Ramos (cell line): ENCODE measurements around the gene CDR2L.

Experiments used
- in situ Hi-C: fragments of 300-500 bp; cut with MboI; formaldehyde crosslinking; loops from one replicate; pipeline ENCODE4 v1.14.3; 2022; ENCODE audit warnings: low sequenced_read_pairs; ENCODE audit not compliant: unreplicated experiment

CDR2L gene

DNA sequence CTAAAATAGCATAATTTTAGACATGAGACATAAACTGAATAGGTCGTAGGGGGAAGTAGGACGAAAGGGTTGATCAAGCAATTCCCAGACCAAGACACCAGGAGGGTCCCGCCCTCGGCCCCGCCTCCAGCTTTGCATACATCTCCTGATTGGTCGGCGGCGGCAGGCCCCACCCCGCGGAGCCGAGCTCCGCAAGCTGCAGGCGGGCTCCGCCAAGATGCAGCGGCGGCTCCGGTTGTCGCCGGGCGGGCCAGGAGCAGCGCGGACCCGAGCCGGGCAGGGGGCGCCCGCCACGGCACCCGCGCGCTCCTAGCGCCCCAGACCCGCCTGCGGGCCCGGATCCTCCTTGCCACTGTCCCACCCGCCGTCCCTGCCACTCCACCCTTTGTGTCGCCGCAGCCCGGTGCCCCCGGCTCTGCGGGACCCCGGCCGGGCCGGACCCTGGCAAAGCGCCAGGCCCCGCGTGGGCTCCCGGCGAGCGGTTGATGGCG, at the start of gene CDR2L:
TSS of gene CDR2L (plus strand) at position 215 of the 491 bp plus-strand sequence. CDS start 412 bp downstream, outside the sequence.
- in situ Hi-C loops, result no loop called here

GRCh38 chr17:74938194-74938950, 49.1 kb upstream of the CDR2L start:
- in situ Hi-C loops, result no loop called here

GRCh38 chr17:74939534-74939933, 47.9 kb upstream of the CDR2L start:
- in situ Hi-C loops, result no loop called here

DNA sequence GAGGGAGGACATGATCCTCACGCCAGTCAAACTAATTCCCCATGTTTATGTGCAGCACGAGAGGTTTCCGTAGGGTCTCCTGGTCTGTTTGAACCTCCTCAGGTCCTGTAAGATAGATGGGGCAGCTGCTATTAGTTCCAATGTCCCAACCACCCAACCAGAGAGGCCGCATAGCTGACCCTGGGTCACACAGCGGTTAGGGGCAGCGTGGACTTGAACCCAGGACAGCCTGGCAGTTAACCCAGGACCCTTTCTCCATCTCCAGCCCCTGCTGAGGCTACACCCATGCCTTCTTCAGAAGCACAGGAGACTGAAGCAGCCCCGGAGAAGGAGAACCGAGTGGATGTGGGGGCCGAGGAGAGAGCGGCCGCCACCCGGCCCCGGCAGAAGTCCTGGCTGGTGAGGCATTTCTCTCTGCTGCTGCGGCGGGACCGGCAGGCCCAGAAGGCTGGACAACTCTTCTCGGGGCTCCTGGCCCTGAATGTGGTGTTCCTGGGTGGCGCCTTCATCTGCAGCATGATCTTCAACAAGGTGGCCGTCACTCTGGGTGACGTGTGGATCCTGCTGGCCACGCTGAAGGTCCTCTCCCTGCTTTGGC, 46.2 kb upstream of the CDR2L start:
- in situ Hi-C loops, result no loop called here

DNA sequence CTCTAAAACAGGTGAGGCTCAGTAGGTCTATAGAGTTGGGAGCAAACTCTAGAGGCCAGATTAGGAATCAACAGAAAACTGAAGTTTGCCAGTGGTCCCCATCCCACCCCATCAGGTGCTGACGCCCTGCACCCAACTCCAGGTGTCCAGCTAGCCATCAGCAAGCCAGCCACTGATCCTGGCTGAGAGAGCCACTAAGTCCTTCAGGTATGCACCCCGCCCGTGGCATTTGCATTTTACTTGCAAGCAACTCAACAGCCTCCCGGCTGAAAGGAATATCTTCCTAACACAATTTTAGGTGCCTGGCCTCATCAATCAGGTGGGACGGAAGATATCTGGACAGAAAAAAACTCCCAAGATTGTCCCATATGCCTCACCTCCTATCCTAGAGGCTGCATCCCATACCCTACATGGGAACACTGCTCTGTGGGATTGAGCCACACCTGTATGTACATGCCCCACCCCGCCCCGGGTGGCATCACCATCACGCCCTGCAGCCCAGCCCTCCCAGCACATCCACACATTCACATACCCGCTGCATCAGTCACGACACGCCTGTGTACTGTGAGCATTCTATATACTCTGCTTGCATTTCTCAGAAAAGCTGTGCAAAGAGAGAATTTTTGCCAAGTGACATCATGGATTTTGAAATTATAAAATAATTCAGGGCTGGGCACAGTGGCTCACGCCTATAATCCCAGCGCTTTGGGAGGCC, 43.5 kb upstream of the CDR2L start:
- in situ Hi-C loops, result no loop called here

GRCh38 chr17:74945543-74945942, 41.9 kb upstream of the CDR2L start:
- in situ Hi-C loops, result no loop called here

DNA sequence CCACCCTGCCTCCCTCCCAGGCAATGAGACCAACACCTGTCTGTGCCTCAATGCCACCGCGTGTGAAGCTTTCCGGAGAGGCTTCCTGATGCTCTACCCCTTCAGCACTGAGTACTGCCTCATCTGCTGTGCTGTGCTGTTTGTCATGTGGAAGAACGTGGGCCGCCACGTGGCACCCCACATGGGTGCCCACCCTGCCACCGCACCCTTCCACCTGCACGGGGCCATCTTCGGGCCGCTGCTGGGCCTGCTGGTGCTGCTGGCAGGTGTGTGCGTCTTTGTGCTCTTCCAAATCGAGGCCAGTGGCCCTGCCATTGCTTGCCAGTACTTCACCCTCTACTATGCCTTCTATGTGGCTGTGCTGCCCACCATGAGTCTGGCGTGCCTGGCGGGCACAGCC, 40.8 kb upstream of the CDR2L start:
- in situ Hi-C loops, result no loop called here

DNA sequence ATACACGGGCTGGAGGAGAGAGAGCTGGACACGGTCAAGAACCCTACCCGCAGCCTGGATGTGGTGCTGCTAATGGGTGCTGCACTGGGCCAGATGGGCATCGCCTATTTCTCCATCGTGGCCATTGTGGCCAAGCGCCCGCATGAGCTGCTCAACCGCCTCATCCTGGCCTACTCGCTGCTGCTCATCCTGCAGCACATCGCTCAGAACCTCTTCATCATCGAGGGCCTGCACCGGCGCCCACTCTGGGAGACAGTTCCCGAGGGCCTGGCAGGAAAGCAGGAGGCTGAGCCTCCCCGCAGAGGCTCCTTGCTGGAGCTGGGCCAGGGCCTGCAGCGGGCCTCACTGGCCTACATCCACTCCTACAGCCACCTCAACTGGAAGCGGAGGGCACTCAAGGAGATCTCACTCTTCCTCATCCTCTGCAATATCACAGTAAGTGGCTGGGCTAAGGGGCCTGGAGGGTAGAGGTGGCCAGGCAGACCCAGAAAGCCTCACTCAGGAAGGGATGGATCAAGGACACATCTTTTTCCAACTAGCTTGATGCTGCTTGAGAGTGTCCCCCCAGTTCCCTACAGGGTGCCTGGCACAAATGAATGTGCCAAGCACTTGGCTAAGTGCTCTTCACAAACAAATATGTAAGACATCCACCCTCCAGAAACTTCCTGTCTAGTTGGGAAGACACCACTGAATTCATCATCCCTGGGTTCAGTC, 40.2 kb upstream of the CDR2L start:
- in situ Hi-C loops, result no loop called here

DNA sequence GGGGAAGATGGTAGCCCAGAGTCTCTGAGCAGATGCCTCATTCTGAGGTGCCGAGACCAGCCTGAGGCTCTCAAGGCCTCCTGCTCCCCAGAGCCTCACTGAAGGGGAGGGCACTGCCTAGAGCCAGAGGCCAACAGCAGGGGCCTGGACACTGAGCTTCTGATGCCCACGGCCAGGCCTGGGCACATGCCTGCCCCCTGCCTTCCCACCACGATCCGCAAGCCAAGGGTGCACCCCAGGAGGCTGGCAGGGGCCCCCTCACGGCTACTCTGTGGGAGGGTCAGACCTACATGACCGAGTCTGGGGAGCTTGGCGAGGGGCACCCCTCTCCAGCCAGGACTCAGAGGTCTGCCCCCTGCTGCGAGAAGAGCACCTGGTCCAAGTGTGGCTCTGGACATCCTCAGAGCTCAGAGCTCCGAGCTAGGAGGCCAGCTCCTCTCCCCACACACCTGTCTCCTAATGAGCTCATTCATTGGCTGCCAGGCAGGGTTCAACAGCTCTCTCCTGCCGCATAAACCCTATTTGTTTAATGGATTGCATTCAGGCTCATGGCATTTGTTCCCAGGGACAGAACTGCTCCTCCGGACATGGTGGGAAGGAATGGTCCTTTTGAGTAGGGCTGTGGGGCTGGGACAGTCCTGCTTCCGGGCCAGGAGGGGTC, 37.8 kb upstream of the CDR2L start:
- in situ Hi-C loops, result no loop called here

GRCh38 chr17:74950207-74950606, 37.2 kb upstream of the CDR2L start:
- in situ Hi-C loops, result no loop called here

DNA sequence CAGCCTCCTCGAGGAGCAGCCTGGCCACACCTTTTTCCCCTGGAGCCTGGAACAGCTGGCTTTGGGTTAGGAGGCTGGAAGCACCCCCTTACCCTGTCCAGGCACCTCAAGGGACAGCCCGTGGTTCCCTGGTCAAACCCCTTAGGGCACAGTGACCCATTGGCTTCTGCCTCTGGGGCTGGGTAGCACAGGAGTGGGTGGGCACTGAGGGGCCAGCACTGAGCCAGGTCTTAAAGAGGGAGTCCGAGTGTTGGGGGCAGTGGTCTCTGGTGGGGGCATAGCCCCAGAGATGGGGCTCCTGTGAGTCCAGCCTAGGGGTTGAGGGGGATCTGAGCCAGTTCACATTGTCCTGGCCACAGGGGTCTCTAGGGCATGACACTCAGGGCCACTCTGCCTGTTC, 36.4 kb upstream of the CDR2L start:
- in situ Hi-C loops, result no loop called here

GRCh38 chr17:74951680-74952421, 35.6 kb upstream of the CDR2L start:
- in situ Hi-C loops, result no loop called here

DNA sequence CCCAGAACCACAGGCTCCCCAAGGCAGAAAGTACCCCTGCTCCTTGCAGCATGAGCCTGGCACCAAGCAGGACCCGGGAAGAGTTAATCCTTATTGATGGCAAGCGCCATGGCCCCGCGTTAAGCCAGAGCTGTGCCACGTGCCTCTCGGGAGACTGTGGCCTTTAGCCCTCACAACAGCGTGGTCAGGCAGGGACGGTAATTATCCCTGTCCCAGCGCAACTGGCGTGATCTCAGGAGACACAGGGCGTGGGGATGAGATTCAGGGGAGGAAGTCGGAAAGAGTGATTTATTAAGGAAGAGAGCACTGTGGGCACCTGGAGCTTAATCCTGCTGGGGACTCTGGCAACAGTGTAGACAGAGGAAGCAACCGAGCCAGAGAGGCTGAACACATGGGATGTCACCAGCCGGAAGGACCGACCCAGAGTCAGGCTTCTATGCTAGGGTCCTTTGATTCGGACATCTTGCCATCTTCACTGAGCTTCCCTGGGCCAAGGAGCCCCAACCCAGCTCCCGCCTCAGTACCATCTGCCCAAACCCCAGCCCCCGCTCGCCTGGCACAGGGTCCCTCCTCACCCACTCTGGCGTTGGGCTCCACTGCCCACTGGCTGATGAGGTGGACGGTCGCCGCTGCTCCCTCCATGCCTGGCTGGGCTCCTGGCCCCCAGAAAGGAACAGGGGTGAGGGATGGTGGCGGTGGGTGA, 34.9 kb upstream of the CDR2L start:
- in situ Hi-C loops, result no loop called here

DNA sequence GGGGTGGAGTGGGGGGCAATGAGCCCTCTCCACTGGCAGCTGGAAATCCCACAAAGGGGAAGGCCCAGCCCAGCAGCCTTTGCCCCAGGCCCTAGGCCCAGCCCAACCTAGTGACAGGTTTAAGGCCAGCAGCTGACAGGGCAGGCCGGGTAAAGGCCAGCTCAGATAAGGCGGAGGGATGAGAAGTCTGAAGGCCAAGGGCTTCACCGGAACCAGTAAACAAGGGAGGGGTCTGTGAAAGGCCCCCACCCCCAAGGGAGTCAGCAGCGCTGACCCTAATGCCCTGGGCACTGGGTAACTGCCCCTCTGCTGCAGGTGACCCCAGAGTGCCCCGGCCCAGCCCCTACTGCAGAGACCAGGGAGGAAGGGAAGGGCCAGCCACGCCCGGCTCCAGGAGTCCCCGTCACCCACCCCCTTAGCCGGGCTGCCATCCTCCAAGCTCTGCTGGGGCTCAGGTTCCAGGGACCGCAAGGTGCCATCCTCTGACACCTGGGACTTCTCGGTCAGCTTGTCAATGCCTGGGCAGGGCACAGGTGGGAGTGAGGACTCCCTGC, 34.2 kb upstream of the CDR2L start:
- in situ Hi-C loops, result no loop called here

DNA sequence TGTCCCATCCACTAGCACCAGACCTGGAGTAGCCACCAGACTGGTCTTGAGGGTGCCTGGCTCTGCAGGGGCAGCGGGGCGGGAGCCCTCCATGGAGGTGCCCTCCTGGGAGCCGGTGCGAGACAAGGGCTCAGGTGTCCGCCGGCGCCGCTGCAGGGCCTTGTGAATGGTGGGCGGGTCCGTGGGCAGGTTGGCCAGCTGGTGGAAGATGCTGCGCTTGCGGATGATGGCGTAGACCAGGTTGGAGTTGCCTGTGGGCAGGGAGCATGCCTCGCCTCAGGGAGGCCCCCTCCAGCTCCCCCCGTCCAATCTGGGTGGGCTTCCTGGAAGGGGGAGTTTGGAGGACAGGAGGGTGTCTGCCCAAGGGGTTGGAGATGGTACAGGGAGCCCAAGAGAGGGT, 33.3 kb upstream of the CDR2L start:
- in situ Hi-C loops, result no loop called here

- in situ Hi-C loops, result no loop called here
Measured at GRCh38 chr17:74954665-74955421, 32.6 kb upstream of the CDR2L start.

DNA sequence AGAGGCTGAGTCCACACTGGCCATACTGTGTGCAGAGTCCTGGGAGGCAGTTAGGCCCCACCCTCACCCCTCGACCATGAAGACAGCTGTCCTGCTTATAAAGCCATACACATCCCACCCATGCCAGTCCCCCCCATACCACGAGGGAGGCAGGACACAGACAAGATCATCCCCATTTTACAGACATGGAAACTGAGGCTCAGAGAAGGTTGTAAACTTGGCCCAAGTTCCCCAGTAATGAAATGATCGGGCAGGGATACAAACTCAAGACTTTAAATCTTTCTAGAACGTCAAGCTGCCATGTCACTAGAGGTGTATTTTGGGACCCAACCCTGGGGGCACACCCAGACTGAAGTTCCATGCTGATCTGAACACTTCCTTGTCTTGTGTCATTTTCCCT, 31.3 kb upstream of the CDR2L start:
- in situ Hi-C loops, result no loop called here
